ENCODE results near the gene RPLP2. TPM values are rescaled to one million over a fixed set of nuclear protein-coding genes. Genes with fewer than 3 reads are reported as not detected.

Gene RPLP2
- total and polyA plus RNA-seq, 8 donors: 761 to 1,687 (median 1,137) TPM

DNA sequence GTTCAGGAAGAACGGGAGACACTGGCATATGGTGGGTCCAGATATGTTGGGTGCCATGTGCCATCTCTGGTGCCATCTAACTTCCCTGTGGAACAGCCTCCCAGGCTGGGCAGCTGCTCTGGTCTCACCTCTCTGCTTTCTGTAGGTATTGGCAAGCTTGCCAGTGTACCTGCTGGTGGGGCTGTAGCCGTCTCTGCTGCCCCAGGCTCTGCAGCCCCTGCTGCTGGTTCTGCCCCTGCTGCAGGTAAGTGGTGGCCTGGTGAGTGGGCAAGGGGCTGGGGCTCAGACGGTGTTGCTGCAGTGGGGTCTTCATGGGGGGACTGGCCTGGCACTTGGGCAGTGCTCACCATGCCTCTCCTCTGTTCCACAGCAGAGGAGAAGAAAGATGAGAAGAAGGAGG is 2.6 kb downstream of the RPLP2 start:
- Histone ChIP-seq H3K4me1 (peaks cover 4 to 20% (median 11%) of the 10 kb centered on the region in 3 donors), H3K4me3 (no peak overlapping the region), H3K9me3 (no peaks in the 10 kb centered on the region), H3K27me3 (no peaks in the 10 kb centered on the region), H3K36me3 (peaks cover 0 to 18% (median 13%) of the 10 kb centered on the region in 3 donors), H3K27ac (no peak overlapping the region)
- TF ChIP-seq, protein P1, sequence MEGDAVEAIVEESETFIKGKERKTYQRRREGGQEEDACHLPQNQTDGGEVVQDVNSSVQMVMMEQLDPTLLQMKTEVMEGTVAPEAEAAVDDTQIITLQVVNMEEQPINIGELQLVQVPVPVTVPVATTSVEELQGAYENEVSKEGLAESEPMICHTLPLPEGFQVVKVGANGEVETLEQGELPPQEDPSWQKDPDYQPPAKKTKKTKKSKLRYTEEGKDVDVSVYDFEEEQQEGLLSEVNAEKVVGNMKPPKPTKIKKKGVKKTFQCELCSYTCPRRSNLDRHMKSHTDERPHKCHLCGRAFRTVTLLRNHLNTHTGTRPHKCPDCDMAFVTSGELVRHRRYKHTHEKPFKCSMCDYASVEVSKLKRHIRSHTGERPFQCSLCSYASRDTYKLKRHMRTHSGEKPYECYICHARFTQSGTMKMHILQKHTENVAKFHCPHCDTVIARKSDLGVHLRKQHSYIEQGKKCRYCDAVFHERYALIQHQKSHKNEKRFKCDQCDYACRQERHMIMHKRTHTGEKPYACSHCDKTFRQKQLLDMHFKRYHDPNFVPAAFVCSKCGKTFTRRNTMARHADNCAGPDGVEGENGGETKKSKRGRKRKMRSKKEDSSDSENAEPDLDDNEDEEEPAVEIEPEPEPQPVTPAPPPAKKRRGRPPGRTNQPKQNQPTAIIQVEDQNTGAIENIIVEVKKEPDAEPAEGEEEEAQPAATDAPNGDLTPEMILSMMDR (IDR thresholded peaks at IDR 0.05): no peak
- intact Hi-C loops (cut with DNase I): no loop called here
- DNase-seq (peak in 1 of 6 donors; percentile 57), FAIRE-seq (no peak), ATAC-seq (no peak)
- WGBS, 2 donors: 83 to 92% methylated on average over 3 of the region's 3 CpGs

DNA sequence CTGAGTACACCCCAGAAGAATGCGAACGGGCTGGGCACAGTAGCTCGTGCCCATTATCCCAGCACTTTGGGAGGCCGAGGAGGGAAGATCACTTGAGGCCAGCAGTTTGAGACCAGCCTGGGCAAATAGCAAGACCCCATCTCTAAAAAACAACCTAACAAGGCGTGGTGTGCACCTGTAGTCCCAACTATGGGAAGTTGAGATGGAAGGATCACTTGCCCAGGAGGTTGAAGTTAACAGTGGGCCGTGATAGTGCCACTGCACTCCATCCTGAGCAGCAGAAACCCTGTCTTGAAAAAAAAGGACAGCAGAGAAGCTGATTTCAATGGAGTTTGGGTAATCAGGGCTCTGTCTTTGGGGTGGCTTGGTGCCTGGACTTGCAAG is 3.3 kb downstream of the RPLP2 start:
- ATAC-seq: no peak
- H3K36me3 ChIP-seq: peaks cover 0 to 18% (median 13%) of the 10 kb centered on the region in 3 donors
- TF ChIP-seq, protein P1 (IDR thresholded peaks at IDR 0.05): no peak

GRCh38 chr11:813456-814096 is 3.8 kb downstream of the RPLP2 start:
- ATAC-seq: no peak
- TF ChIP-seq, protein P1 (IDR thresholded peaks at IDR 0.05): no peak
- DNase-seq: peak in 1 of 6 donors; percentile 53
- WGBS, 2 donors: 87 to 89% methylated on average over 9 of the region's 9 CpGs
- no peaks in the 10 kb centered on the region for H3K9me3 ChIP-seq
- H3K4me1 ChIP-seq: peaks cover 4 to 14% (median 7%) of the 10 kb centered on the region in 3 donors
- intact Hi-C loops (cut with DNase I): no loop called here
- FAIRE-seq: no peak
- no peak overlapping the region for H3K4me3 ChIP-seq
- no peaks in the 10 kb centered on the region for H3K27me3 ChIP-seq
- H3K27ac ChIP-seq: no peak overlapping the region
- peaks cover 0 to 18% (median 13%) of the 10 kb centered on the region in 3 donors for H3K36me3 ChIP-seq

More for the DNA sequence above, 3.3 kb downstream of the RPLP2 start:
- Histone ChIP-seq H3K9me3 (no peaks in the 10 kb centered on the region), H3K4me3 (no peak overlapping the region), H3K4me1 (peaks cover 4 to 20% (median 11%) of the 10 kb centered on the region in 3 donors), H3K27ac (no peak overlapping the region), H3K27me3 (no peaks in the 10 kb centered on the region)
- intact Hi-C loops (cut with DNase I): no loop called here
- FAIRE-seq (no peak), DNase-seq (no peak)
- WGBS, 2 donors: 89 to 91% methylated on average over 6 of the region's 6 CpGs

DNA sequence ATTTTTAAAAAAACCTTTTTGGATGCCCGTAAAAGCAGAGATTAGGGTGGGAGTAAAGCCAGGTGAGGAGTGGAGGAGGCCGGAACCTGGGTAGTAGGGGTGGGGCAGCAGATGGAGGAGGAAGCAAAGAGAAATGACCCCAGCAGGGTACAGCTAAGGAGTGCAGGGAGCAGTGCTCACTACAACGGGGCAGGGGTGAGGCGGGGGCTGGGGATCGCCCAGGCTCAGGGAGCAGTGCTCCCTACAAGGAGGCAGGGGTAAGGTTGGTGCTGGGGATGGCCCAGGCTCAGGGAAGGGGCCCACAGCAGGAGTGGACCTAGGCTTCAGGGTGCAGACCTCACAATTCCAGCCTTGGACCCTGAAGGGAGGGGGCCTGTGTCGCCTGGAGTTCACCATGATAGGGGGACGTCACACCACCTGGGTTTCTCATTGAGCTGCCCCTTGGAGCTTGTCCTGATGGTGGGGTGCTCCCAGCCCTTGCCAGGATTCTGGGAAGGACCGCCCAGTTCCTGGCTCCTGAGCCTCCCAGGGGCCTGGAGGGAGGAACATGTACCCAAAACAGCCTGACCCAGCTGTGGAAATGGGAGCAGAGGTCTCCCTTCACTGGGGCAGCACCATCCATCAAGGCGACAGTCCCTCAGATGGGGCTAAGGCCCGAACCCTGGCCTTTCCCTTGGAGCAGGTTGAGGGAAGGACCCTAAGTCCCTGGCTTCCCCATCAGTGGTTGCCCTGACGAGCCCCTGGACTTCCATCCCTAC is 6.1 kb downstream of the RPLP2 start:
- ATAC-seq: no peak
- no peak overlapping the region for H3K4me3 ChIP-seq
- peaks cover 3 to 13% (median 11%) of the 10 kb centered on the region in 3 donors for H3K4me1 ChIP-seq
- 80 to 82% methylated on average over 11 of the region's 11 CpGs for WGBS, 2 donors
- no peaks in the 10 kb centered on the region for H3K27me3 ChIP-seq
- peaks cover 0 to 18% (median 13%) of the 10 kb centered on the region in 3 donors for H3K36me3 ChIP-seq
- H3K27ac ChIP-seq: no peak overlapping the region
- intact Hi-C loops (cut with DNase I): no loop called here
- H3K9me3 ChIP-seq: no peaks in the 10 kb centered on the region
- peak in 1 of 6 donors; percentile 61 for DNase-seq
- FAIRE-seq: no peak
- TF ChIP-seq, protein P1 (IDR thresholded peaks at IDR 0.05): no peak

GRCh38 chr11:816433-816779 is 6.6 kb downstream of the RPLP2 start:
- TF ChIP-seq, protein P1 (IDR thresholded peaks at IDR 0.05): no peak
- FAIRE-seq (no peak), DNase-seq (no peak), ATAC-seq (no peak)
- H3K36me3 ChIP-seq: peaks cover 0 to 18% (median 13%) of the 10 kb centered on the region in 3 donors
- no peaks in the 10 kb centered on the region for H3K27me3 ChIP-seq
- H3K27ac ChIP-seq: no peak overlapping the region
- H3K9me3 ChIP-seq: no peaks in the 10 kb centered on the region
- no peak overlapping the region for H3K4me3 ChIP-seq
- H3K4me1 ChIP-seq: peaks cover 0 to 15% (median 11%) of the 10 kb centered on the region in 3 donors
- intact Hi-C loops (cut with DNase I): no loop called here
- WGBS, 2 donors: 81 to 84% methylated on average over 11 of the region's 11 CpGs

All from pancreas (tissue), 10 donors.